Ectodermal cell (in vitro differentiated cells): Measurements from ENCODE around the gene LRMDA.

Experiments used
- H3K27ac ChIP-seq: 2 replicates; pipeline ENCODE4 v1.7.0; 2013; ENCODE audit warnings: mild to moderate bottlenecking, low read depth, low read length; ENCODE audit not compliant: insufficient read depth, poor library complexity, severe bottlenecking
- H3K27me3 ChIP-seq: 2 replicates; pipeline ENCODE4 v1.7.0; 2013; ENCODE audit warnings: mild to moderate bottlenecking, low read length; ENCODE audit not compliant: insufficient read depth, control insufficient read depth, poor library complexity, severe bottlenecking
- H3K36me3 ChIP-seq: one replicate; pipeline ENCODE4 v1.7.0; 2013; ENCODE audit warnings: low read length; ENCODE audit not compliant: control insufficient read depth, insufficient read depth
- H3K4me1 ChIP-seq: one replicate; pipeline ENCODE4 v1.7.0; 2013; ENCODE audit warnings: low read length; ENCODE audit not compliant: control insufficient read depth, insufficient read depth
- H3K4me3 ChIP-seq: 2 replicates; pipeline ENCODE4 v1.7.0; 2013; ENCODE audit warnings: low read depth, low read length, control low read depth; ENCODE audit not compliant: insufficient read depth
- H3K9me3 ChIP-seq: 2 replicates; pipeline ENCODE4 v1.7.0; 2013; ENCODE audit warnings: mild to moderate bottlenecking, low read length, moderate library complexity; ENCODE audit not compliant: control insufficient read depth
- WGBS, 2 experiments: methylation state at CpG; one replicate each; pipeline ENCODE4 v1.1.7; 2013; ENCODE audit warnings: missing lambda C conversion rate in 2 of 2; 5-methylcytosine and 5-hydroxymethylcytosine counted together

Gene LRMDA

DNA sequence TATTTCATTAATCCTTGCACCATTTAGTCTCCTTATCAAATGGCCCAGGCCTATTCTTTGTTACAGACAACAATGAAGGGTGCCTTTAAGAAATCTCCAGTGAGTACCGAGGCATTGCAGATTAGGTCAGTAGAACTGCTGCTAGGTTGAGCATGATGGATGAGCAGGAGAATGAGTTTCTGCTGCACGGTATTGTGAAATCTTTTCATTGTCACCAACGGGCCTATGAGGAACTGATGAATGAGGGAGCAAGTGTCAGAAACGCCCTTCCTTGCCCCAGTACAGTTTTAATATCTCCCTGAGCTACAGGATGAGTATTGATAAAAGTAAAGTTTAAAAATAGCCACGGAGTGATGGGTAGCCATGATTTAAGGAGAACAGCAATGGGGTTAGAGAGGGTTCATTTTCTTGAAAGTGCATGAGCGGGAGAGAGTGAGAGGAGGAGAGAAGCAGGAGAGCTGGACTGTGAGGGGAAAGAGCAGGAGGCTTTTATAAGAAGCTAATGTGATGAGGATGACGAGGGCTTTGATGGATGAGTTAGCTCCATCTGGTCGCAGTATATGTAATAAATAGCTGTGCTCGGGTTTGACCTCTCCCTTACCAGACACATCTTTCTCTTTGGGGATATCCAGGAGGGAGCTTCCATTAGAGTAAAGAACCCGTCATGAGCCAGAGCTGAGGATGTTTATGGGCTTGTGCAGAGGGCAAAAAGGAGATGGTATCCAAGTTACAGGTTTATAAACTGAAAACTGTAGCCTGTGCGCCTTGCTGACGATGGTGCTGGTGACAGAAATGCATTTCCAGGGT, 526.1 kb downstream of the LRMDA start:
- peak overlapping the region; percentile 78 for H3K27ac ChIP-seq
- 83 to 89% methylated on average over 12 of the region's 12 CpGs for WGBS, 2 experiments
- H3K4me1 ChIP-seq: no peaks in the 10 kb centered on the region
- H3K27me3 ChIP-seq: no peaks in the 10 kb centered on the region
- no peak overlapping the region for H3K4me3 ChIP-seq
- H3K36me3 ChIP-seq: no peaks in the 10 kb centered on the region
- no peaks in the 10 kb centered on the region for H3K9me3 ChIP-seq

DNA sequence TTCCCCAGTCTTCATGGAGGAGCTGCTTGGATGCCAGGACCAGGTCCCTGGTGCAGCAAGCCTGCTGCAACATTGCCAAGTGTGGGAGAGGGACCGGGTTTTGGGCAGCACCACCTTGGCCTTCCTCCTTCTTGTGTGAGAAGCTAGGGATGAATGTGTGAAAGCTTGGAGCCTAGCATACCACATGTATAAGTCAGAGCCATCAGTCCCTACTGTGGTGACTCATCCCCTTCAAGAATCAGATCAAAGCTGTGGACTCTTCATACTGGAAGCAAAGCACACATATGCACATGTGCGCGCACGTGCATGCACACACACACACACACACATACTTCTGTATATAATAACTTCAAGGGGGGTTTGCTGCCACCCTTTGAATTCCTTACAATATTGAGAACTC, 527.8 kb downstream of the LRMDA start:
- H3K27ac ChIP-seq: no peak overlapping the region
- H3K36me3 ChIP-seq: no peaks in the 10 kb centered on the region
- H3K9me3 ChIP-seq: no peaks in the 10 kb centered on the region
- no peaks in the 10 kb centered on the region for H3K4me1 ChIP-seq
- H3K4me3 ChIP-seq: no peak overlapping the region
- no peaks in the 10 kb centered on the region for H3K27me3 ChIP-seq
- WGBS, 2 experiments: 92 to 93% methylated on average over 4 of the region's 4 CpGs

DNA sequence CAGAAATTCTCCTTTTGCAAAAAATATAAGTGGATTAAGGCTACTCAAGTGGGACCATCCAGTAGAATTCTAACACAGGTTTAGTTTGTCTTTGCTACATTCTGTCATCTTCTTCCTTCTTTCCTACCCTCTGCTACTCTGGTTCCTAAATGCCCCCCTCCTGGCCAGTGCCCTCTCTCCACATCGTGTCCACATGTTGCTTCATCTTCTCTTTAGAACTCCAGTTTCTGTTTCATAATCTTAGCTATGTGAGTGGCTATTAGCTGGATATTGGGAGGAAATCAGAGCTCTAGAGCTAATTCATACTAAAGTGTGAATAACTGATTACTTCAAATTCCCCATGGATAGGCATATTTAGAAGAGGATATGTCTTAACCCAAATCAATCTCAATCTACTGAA, 528.5 kb downstream of the LRMDA start:
- no peak overlapping the region for H3K4me3 ChIP-seq
- H3K27me3 ChIP-seq: no peaks in the 10 kb centered on the region
- no peaks in the 10 kb centered on the region for H3K4me1 ChIP-seq
- no peaks in the 10 kb centered on the region for H3K36me3 ChIP-seq
- no peaks in the 10 kb centered on the region for H3K9me3 ChIP-seq
- WGBS, 2 experiments: 100% methylated on average over 1 of the region's 1 CpG; no CpG with 5 or more reads in 1 of the 2 experiments
- H3K27ac ChIP-seq: no peak overlapping the region

DNA sequence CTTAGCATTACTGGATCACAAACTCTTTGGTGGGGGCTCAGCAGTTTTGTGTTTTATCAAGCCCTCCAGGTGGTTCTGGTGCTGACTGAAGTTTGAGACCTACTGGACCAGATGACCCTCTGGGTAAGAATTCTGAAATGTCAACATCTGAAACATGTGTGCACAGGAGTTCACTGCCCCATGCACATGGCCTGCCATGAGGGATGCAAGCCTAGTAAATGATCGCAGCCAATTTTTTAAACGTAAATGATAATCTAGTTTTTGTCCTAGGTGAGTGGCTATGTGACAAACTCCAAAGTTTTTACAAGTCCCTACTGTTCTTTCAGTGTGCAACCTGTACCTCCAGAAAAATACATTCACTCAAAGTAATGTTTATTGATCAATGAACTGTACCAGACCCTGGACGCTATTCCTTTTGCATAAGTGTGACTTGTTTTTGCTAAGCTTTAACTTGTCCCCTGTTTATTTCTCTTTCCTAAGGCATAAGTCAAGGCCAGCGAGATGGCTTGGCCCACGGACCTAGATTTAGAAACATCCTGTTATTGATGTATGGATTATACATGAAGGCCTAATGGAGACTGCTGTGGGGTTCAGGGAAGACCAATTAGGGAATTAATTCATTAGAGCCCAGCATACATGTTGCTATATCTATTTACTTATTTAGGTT, 531.1 kb downstream of the LRMDA start:
- H3K27ac ChIP-seq: no peak overlapping the region
- H3K4me3 ChIP-seq: no peak overlapping the region
- H3K27me3 ChIP-seq: no peaks in the 10 kb centered on the region
- no peaks in the 10 kb centered on the region for H3K9me3 ChIP-seq
- H3K4me1 ChIP-seq: no peaks in the 10 kb centered on the region
- H3K36me3 ChIP-seq: no peaks in the 10 kb centered on the region
- WGBS, 2 experiments: 94 to 96% methylated on average over 5 of the region's 5 CpGs

DNA sequence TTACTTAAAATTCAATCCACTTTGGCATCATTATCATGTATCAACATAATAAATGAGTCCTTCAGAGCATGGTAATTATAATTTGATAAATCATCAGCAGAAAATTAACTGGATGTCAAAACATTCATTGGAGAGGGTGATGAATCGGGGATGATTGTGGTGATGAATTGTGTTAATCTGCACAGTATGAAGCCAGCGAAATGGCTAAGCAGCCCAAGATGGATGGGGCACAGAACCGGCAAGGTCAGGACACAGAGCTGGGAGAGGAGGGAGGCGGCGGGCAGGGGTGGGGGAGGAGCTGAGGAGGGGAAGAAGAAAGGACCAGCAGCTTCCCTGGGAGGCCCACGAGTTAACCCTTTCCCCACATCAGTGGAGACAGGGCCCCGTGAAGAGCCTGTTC, 536.1 kb downstream of the LRMDA start:
- no peak overlapping the region for H3K4me3 ChIP-seq
- 8% methylated on average over 7 of the region's 7 CpGs for WGBS, 2 experiments
- H3K9me3 ChIP-seq: no peaks in the 10 kb centered on the region
- no peak overlapping the region for H3K27ac ChIP-seq
- H3K27me3 ChIP-seq: no peaks in the 10 kb centered on the region
- no peaks in the 10 kb centered on the region for H3K4me1 ChIP-seq
- no peaks in the 10 kb centered on the region for H3K36me3 ChIP-seq

DNA sequence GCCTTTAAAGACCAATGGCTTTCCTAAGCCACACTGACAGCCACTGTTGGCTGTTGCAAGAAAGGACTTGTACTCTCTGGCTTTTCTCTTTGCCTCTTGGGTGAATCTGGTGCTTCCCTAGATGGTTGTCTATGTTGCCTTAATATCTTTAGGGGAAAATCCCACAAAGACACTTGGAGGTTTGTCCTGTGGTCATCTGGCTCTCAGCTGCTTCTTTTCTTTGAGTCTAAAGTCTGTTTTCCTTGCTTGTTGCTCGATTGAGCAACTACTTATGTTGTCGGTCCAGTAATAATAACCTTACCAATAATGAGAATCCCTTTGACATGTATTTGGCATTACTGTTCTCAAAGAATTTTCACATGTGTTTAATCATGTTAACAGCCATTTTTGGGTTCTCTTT, 537.6 kb downstream of the LRMDA start:
- no peaks in the 10 kb centered on the region for H3K4me1 ChIP-seq
- WGBS, 2 experiments: 93 to 100% methylated on average over 2 of the region's 2 CpGs

DNA sequence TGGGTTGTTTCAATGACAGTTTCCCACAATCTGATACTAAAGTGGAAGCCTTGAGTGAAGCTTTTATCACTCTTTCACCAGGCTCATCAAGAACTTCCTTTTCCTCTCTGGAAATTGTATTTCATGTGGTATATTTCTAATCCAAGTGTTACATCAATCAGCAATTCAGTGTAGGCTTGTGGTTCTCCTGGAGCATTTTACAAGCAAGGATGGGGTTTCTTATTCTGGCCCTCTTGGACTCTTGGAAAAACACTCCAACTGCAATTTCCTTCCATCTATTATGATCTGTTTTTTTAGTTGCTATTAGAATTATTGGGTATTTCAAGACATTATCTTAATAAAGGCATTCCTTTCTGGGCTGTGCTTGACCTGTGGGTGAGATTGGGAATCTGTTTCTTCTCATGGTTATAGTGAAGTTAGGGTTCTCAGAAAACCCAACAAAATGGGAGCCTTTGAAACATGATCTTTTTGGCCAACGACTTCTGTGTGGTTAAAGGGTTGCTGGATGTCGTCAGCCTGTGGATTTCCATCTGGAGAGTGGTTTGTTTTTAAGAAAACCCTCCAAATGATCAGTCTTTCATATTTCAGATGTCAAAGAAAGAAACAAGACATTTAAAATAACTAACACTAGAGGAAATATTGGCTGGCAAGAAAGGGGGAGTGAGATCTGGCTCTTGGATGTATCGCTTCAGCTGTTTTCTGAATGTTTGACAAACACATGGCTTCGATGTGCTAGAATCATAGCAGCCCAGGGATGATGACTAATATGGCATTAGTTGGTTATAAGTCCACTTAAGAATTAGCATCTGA, 540.2 kb downstream of the LRMDA start:
- 84 to 92% methylated on average over 4 of the region's 4 CpGs for WGBS, 2 experiments
- Histone ChIP-seq H3K27me3 (no peaks in the 10 kb centered on the region), H3K27ac (no peak overlapping the region), H3K36me3 (no peaks in the 10 kb centered on the region), H3K4me3 (no peak overlapping the region), H3K4me1 (no peaks in the 10 kb centered on the region), H3K9me3 (no peaks in the 10 kb centered on the region)

More for the DNA sequence above, 537.6 kb downstream of the LRMDA start:
- Histone ChIP-seq H3K9me3 (no peaks in the 10 kb centered on the region), H3K36me3 (no peaks in the 10 kb centered on the region), H3K27me3 (no peaks in the 10 kb centered on the region), H3K4me3 (no peak overlapping the region), H3K27ac (no peak overlapping the region)

DNA sequence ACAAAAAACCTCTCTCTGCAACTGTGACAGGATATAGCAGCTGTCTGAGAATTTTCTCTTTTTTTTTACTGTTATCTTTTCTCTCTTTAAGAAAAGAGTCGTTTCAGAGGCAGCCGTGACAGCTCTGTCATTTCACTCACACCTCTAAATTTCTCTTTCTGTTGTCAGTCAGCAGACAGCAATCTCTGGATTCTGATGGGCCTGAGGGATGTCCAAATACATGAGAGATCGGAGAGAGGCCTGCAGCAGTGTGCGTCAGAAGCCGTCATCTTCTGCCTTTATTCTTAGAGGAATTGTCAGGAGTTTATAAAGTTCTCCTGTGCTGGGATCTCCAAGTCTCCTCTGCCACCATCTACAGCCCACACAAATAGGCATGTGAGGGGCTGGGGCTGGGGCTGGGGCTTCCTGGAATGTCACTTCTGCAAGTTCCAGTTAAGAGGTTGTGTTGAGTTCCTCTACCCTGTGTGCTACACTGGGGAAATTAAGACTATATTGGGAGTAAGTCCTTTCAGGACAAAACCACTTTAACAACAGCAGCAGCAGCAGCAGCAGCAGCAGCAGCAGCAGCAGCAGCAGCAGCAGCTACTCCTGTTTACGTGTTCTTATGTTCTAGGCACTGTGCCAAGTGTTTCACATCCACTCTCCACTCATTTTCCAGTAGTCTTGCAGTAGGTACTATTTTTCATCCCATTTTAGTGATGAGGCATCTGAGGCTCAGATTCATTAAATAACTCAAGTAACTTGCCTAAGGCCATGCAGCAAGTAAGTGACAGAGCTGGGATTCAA, 541.3 kb downstream of the LRMDA start:
- Histone ChIP-seq H3K36me3 (no peaks in the 10 kb centered on the region), H3K4me3 (no peak overlapping the region), H3K27me3 (no peaks in the 10 kb centered on the region), H3K27ac (no peak overlapping the region), H3K9me3 (no peaks in the 10 kb centered on the region), H3K4me1 (no peaks in the 10 kb centered on the region)
- WGBS, 2 experiments: 89 to 95% methylated on average over 6 of the region's 6 CpGs

DNA sequence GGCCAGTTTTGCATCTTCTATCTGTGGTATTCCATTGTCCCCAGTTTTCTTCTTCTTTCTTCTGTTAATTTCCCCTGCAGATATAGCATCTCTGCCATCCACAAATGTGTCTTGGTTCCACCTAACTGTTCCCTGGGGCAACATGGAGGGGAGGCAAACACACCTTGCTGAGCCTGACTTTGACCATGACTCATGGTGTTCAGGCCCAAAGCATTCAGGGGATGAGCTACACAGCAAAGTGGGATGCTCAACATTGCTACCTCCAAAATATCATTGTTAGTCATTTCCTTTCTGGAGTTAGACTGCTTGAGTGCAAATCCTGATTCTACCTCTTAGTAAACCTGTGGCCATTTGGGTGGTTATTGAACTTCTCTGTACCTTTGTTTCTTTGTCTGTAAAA, 542.7 kb downstream of the LRMDA start:
- H3K27ac ChIP-seq: no peak overlapping the region
- H3K4me1 ChIP-seq: no peaks in the 10 kb centered on the region
- no peaks in the 10 kb centered on the region for H3K27me3 ChIP-seq
- no peaks in the 10 kb centered on the region for H3K9me3 ChIP-seq
- H3K4me3 ChIP-seq: no peak overlapping the region
- H3K36me3 ChIP-seq: no peaks in the 10 kb centered on the region
